ENCODE results near the gene BRSK2.
"Not testable (repeated sequence)": the region's sequence is repeated elsewhere in the genome, so short reads cannot be mapped to it uniquely, and the experiment has no call there.

The BRSK2 gene

GRCh38 chr11:1389932-1390568 lies at the start of gene BRSK2:
BRSK2 (plus strand) TSS chr11:1389934; CDS start chr11:1390285, 351 bp downstream.
- DNase-seq (ENCODE audit: low read depth in 4 of 4, low spot score in 1 of 4), result no peak

DNA sequence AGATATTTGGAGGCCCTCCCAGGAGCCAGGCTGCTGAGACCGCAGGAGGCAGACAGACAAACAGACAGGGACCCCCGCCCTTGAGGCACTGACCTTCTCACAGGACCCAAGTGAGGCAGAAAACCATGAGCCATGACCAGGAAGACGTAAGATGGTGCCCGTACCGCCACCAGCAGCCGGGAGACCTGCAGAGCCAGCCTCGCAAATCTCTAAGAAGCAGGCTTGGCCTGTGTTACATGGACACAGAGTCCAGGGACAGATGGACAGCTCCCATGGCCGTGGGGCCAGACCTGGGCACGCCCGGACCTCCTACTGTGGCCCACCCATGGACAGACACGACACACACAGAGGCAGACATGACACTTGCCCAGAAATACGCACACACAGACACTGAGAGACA lies 49.6 kb upstream of the BRSK2 start:
- no peak for DNase-seq (ENCODE audit: low read depth in 4 of 4, low spot score in 1 of 4)

DNA sequence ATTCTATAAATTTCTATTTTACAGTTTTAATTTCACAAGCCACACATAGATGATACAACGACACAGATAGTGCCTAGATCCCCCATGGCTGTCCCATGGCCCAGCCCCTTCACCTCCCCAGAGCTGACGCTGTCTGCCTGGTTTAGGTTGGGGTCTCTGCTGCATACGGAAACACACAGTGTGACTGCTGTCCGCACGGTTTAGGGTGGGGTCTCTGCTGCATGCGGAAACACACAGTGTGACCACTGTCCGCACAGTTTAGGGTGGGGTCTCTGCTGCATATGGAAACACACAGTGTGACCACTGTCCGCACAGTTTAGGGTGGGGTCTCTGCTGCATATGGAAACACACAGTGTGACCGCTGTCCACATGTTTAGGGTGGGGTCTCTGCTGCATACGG lies 48.5 kb upstream of the BRSK2 start:
- not testable (repeated sequence) for DNase-seq (ENCODE audit: low read depth in 4 of 4, low spot score in 1 of 4)

DNA sequence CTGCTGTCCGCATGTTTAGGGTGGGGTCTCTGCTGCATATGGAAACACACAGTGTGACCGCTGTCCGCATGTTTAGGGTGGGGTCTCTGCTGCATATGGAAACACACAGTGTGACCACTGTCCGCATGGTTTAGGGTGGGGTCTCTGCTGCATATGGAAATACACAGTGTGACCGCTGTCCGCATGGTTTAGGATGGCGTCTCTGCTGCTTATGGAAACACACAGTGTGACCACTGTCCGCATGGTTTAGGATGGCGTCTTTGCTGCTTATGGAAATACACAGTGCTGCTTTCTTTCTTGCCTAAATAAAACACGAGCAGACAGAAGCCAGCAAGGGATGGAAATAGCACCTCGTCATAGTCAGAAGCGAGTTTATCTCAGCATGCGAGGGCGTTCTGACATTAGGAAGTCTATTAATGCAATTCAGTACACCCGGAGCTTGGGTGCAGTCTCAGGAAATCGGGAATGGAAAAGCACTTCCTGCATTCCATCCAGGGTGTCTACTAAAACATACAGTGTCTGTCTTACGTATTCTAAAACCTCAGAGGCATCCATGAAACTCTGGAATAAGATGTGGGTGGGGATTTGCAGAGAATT lies 47.7 kb upstream of the BRSK2 start:
- DNase-seq (ENCODE audit: low read depth in 4 of 4, low spot score in 1 of 4), result no peak

DNA sequence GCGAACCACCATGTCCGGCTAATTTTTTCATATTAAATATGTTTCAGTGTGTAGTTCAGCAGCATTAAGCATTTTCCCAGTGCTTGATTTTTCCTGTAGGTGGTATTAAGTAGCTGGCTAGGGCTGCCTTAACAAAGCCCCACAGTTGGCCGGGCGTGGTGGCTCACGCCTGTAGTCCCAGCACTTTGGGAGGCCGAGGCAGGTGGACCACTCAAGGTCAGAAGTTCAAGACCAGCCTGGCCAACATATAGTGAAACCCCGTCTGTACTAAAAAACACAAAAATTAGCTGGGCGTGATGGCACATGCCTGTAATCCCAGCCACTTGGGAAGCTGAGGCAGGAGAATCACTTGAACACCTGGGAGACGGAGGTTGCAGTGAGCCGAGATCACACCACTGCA lies 46.8 kb upstream of the BRSK2 start:
- no peak for DNase-seq (ENCODE audit: low read depth in 4 of 4, low spot score in 1 of 4)

- no peak for DNase-seq (ENCODE audit: low read depth in 4 of 4, low spot score in 1 of 4)
These were observed 46.2 kb upstream of the BRSK2 start for GRCh38 chr11:1343391-1344055.

DNA sequence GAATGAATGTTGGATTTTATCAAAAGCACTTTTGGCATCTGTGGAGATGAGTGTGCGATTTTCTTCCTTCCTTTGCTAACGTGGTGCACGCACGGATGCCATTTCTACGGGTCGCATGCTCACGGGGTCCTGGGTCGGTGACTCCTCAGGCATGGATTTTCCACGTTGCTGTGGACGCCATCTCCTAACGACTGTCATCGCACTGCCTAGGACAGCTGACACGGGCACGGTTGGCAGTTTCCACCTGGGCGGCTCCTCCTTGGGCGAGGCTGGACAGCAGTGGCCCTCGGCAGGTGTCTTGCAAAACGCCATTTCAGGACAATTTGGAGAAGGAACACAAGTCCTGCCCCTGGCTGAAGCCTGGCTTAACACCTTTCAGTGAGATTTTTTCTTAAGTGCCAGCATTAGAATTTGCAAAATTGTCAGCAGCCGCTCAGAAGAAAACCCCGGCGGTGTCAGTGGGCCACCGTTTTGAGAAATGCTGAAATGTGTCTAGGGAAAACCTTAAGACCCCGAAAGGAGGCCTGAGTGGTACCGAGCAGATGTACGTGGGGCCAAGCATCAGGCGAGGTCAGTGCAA lies 45.6 kb upstream of the BRSK2 start:
- no peak for DNase-seq (ENCODE audit: low read depth in 4 of 4, low spot score in 1 of 4)

DNA sequence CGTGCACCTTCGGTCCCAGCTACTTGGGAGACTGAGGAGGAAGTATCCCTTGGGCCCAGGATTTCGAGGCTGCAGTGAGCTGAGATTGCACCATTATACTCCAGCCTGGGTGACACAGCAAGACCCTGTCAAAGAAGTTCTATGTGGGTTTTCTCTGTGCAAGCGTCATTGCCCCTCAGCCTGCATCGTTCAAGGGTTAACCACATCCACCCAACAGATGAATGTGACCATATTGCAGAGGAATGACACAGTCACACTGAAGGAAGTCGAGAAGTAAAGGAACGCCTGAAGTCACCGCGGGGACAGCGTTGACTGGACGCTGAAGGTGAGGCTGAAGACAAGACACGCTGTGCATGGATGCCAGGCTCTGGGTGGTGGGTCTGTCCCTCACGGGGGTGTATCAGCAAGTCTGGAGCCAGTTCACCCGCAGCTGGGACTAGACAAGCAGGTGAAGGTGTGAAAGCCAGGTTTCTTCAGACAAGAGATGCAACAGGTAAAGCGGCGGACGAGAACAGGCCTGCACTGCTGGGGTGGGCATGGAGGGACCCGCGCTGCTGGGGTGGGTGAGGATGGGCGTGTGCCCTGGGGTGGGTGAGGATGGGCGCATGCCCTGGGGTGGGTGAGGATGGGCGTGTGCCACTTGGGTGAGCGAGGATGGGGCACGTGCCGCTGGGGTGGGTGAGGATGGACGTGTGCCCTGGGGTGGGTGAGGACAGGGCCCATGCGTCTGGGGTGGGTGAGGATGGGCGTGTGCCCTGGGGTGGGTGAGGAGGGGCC lies 43.8 kb upstream of the BRSK2 start:
- DNase-seq (ENCODE audit: low read depth in 4 of 4, low spot score in 1 of 4), result no peak

DNA sequence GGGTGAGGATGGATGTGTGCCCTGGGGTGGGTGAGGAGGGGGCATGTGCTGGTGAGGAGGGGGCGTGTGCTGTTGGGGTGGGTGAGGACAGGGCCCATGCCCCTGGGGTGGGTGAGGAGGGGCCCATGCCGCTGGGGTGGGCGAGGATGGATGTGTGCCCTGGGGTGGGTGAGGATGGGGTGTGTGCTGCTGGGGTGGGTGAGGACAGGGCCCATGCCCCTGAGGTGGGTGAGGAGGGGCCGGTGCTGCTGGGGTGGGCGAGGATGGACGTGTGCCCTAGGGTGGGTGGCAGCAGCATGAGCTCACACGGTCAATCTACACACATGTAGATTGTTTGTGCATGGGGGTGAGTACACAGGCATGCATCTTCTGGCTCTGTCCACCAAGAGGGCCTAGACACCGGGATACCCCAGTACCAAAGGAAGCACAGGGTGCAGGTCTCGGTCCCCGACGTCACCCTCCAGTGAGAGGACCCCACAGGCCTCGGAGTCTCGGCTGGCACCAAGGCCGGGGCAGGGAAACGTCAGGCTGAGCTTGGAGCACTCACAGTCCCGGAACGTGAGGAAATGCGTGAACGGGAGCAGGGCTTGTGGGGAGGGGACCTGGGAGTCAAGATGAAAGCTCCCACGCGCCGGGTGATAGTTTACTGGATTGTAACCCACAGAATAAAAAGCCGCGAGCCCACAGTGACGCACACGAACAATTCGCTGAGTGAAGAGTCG lies 42.9 kb upstream of the BRSK2 start:
- DNase-seq (ENCODE audit: low read depth in 4 of 4, low spot score in 1 of 4), result no peak

DNA sequence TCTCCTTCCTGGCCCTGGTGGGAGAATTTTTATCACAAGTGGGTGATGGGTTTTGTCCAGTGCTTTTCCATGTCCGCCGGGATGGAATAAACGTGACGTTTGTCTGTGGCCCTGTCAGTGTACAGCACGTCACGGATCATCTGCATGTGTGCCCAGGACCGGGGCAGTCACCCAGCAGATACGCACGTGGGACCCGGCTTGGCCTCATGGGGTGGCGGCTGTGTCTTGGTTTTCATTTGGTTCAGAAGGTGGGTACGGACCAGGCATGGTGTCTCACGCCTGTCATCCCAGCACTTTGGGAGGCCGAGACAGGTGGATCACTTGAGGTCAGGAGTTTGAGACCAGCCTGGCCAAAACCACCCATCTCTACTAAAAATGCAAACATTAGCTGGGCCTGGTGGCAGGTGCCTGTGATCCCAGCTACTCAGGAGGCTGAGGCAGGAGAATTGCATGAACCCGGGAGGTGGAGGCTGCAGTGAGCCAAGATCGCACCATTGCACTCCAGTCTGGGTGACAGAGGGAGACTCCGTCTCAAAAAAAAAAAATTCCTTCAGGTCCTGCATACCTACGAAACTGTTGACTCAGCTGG lies 42.2 kb upstream of the BRSK2 start:
- not testable (repeated sequence) for DNase-seq (ENCODE audit: low read depth in 4 of 4, low spot score in 1 of 4)

DNA sequence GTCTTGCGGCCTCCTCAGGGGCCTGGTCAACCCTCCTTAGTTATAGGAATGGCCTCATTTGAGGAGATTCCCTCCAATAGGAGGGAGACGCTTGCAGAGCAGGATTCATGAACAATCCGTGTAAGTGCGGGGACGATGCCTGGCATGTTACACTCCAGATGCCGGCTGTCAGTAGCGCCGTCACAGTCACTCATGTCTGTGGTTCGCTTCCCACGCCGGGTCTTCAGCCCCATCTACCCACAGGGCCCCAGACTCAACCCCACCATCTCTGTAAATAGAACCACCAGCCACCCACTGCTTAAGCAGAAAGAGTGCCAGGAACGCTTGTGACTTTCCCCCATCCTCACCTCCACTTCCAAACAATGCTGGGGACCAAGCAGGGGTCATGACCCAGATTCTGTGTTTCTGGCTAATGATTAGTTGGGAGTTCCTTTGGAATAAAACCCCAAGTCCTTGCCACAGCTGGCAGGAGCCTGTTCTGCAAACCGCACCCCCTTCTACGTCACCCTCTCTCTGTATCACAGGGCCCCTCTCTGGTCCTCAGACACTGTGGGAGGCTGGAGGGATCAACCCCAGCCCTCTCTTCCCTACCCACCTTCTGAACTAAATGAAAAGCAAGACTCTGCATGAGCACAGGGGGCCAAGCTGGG lies 41.5 kb upstream of the BRSK2 start:
- DNase-seq (ENCODE audit: low read depth in 4 of 4, low spot score in 1 of 4), result no peak

- DNase-seq (ENCODE audit: low read depth in 4 of 4, low spot score in 1 of 4), result no peak
These were observed 40.9 kb upstream of the BRSK2 start for GRCh38 chr11:1348796-1349326.

GRCh38 chr11:1349327-1350041 lies 40.2 kb upstream of the BRSK2 start:
- no peak for DNase-seq (ENCODE audit: low read depth in 4 of 4, low spot score in 1 of 4)

DNA sequence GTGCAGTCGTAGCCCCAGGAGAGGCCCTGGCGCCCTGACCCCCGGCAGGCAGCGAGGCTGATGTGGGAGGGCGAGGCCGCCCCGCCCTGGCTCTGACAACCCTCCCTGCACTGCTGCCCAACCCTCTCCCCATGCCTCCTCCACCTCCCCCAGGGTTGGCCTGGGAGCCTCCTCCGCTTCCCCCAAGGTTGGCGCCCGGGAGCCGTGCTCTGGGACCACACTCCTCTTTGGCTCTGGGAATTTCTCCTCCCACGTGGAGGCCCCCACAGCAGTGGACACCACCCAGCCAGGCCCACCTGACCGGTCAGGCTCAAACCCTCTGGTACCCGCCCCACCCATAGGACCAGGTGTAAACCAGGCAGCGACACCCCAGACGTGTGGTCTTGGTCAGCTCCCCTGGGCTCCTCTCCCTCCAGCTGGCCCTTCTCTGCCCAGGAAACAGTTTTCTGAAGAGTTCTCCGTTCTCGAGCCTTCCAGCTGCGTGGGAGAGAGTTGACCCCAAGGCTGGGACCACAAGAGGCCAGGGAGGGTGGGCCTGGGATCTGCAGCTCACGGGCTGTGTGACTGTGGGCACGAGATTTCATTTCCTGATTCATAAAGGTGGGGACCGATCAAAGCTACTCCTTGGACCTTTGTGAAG lies 39.5 kb upstream of the BRSK2 start:
- no peak for DNase-seq (ENCODE audit: low read depth in 4 of 4, low spot score in 1 of 4)

- no peak for DNase-seq (ENCODE audit: low read depth in 4 of 4, low spot score in 1 of 4)
These were observed 38.3 kb upstream of the BRSK2 start for GRCh38 chr11:1351278-1351937.

- no peak for DNase-seq (ENCODE audit: low read depth in 4 of 4, low spot score in 1 of 4)
These were observed 36.9 kb upstream of the BRSK2 start for GRCh38 chr11:1352696-1353382.

- DNase-seq (ENCODE audit: low read depth in 4 of 4, low spot score in 1 of 4), result no peak
These were observed 36.2 kb upstream of the BRSK2 start for GRCh38 chr11:1353383-1354124.

Measured in stimulated activated CD4-positive, alpha-beta T cell treated with anti-CD3 and anti-CD28 coated beads, Interleukin-1b, Interleukin-23, amount 100 ng/mL, for 24 hours (primary cell).